Stimulated activated CD8-positive, alpha-beta memory T cell treated with anti-CD3 and anti-CD28 coated beads, Interleukin-15, amount 100 ng/mL, for 48 hours (primary cell): ENCODE data around the gene SEPTIN1.

ENCODE experiments used
- DNase-seq, 2 donors: peaks; one replicate each; pipeline ENCODE4 v3.0.0-alpha.2; 2020; ENCODE audit warnings: low read depth in 2 of 2

SEPTIN1 gene

DNA sequence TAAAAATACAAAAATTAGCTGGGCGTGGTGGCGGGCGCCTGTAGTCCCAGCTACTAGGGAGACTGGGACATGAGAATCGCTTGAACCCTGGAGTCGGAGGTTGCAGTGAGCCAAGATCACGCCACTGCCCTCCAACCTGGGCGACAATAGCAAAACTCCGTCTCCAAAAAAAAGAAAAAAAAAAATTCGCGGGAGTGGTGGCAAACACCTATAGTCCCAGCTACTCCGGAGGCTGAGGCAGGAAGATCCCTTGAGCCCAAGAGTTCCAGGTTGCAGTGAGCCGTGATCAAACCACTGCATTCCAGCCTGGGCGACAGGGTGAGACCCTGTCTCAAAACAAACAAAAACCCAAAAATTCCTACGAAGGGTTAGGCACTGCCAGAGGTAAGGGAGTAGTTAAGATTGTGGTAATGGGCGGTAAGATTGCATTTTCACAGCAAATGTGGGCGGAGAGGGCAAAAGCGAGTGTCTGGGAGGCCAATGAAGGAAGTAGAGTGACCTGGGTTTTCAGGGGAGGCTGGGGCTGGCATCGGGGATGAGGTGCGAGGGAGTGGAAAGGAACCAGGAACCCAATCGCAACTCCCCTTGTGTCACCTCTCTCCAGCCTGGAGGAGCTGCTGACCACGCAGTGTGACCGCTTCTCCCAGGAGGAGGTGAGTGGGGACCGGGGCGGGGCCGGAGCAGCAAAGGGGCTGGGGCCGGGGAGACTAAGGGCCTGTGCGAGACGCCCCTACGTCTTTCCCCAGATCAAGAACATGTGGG lies 5.1 kb downstream of the SEPTIN1 start:
- DNase-seq, result no peak

DNA sequence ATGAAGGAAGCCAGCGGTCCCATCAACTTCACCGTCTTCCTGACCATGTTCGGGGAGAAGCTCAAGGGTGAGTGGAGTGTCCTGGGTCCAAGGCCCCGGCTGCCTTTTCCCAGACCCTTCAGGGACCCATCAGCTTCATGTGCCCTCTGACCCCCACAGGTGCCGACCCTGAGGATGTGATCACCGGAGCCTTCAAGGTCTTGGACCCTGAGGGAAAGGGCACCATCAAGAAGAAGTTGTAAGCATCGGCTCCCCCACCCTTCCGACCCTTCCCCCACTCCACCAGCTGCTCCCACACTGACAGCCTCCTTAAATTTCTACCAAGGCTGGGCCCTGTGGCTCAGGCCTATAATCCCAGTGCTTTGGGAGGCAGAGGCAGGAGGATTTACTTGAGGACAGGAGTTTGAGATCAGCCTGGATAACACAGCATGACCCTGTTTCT lies 5.9 kb downstream of the SEPTIN1 start:
- DNase-seq, result no peak

DNA sequence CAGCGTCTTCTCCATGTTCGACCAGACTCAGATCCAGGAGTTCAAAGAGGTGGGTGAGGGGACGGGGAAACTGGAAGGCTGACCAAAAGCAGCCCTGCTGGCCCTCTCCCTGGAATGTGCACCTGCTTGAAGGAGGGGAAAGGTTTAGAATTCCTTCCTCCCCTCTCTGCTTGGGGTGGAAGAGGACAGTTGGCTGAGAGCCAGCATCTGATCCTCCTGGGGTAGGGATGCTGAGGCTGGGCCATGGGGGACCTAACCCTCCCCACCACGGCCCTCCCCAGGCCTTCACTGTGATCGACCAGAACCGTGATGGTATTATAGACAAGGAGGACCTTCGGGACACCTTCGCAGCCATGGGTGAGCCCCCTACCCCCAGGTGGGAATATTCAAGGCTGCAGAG lies 6.5 kb downstream of the SEPTIN1 start:
- no peak for DNase-seq

DNA sequence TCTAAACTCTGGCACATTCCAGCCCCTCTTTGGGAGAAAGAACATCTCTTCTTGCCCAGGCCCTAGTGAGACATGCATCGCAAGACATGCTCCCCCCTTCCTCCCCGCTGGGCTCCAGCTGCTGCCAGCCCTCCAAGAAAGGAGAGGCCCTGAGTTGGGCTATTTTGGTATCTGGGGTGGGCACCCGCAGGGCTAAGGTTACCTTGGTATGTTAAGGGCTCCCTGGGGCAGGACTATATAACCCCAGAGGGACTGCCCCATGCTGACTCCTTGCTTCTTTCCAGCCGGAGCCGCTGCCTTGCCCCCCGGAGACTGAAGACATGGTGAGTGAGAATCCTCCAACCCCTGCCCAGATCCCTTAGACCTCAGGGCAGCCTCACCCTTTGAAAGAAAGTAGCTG lies 7.8 kb downstream of the SEPTIN1 start, which contains the start of gene MYL11:
Gene MYL11, plus strand, starts transcription at position 265 of the 400 bp plus-strand sequence. Its CDS starts 56 bp downstream, at position 321.
- DNase-seq, result no peak

DNA sequence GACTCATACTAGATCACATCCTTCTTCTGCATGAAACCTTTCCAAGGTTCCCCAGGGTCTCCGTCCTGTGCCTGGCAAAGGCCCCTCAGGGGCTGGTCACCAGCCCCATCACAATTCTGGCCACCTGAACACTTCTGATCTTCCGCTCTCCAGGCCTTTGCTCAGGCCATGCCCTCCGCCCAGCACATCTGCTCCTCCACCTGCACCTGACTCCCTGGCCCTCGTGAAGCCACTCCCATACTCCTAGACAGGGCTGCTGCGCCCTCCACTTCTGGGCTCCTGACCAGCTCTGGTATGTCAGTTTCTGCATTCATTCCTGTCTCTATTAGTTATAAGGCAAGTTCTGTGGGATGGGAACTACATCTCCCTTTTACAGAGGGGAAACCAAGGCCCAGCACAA lies 9.6 kb downstream of the SEPTIN1 start:
- DNase-seq, result no peak

DNA sequence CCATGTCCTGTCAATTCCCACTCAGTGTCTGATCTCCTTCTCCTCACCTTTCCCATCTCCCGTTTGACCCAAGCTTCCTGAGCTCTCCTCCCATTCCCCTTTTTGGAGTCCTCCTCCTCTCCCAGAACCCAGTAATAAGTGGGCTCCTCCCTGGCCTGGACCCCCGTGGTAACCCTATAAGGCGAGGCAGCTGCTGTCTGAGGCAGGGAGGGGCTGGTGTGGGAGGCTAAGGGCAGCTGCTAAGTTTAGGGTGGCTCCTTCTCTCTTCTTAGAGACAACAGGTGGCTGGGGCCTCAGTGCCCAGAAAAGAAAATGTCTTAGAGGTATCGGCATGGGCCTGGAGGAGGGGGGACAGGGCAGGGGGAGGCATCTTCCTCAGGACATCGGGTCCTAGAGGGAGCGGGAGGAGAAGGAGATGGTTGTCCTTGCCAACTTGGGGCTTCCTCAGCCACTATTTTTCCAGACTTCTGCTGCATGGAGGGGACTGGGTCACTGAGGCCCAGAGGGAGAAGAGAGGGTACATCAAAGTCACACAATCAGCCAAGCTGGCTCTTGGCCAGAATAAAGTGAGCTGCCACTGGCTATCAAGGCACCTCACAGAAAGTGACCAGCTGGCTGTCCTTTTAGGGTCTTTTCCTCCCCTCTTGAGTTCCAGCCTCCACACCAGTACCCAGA lies 10.2 kb downstream of the SEPTIN1 start:
- DNase-seq, result no peak

DNA sequence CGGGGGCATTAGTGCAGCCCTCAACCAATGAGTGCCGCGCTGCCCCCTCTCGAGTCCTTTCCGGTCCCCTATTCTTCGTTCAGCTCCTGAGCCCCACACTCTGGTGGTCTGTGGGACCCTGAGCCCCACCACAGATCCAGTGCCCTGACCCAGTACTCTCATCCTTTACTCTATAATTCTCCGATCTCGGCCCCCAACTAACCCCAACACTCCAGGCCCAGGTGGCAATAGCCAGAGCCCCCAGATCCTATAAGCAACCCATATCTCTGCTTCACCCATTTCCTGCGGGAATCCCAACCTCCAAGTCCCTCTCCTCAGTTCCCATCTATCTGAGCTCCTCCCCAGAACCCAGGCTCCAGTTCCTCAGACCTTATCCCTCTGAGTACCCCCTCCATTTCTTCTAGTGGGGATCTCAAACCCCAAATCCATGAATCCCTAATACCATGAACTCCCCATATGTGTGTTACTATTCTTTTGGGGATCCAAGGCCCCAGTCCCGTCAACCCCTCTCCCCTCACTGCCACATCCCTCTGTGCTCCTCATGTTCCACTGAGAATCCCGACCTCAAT lies 11.0 kb downstream of the SEPTIN1 start:
- no peak for DNase-seq

DNA sequence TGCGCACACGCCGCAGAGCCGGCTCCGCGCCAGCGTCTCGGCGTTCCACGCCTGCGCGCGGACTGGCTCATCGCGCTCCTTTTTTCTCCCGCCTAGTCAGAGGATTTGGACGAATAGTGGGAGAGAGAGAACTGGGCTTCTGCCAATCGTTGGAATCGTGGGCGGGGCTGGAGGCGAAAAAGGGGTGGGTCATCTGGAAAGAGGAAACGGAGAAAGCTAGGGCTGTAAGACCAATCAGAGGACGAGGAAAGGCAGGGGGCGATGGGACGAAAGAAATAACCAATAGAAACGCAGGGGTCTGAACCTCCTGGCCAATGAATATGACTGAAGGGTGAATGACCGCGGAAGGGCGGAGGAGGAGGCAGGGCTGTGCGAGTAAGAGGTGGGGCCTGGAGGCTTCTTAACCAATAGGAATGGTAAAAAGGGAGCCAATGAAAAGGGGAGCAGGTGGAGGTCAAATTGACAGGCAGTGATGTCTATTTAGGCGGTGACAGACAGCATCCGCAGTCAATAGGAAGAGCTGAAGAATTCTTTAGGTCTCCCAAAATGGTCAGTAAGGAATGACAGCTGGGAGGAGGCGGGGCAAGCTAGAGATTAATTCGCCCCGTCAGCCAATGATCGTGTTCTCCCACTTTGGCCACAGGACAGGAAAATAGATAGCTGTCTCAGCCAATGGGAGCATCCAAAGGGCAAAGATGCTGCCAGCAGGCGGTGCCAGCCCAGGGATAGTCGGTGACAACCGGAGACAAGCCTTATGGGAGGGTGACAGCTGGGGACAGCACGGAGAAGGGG lies 11.7 kb downstream of the SEPTIN1 start, which contains the start of gene TBC1D10B:
Gene TBC1D10B, minus strand, starts transcription at position 39 of the 792 bp plus-strand sequence. CDS start 311 bp downstream, outside the sequence.
- peak; percentile 96 to 97 for DNase-seq

DNA sequence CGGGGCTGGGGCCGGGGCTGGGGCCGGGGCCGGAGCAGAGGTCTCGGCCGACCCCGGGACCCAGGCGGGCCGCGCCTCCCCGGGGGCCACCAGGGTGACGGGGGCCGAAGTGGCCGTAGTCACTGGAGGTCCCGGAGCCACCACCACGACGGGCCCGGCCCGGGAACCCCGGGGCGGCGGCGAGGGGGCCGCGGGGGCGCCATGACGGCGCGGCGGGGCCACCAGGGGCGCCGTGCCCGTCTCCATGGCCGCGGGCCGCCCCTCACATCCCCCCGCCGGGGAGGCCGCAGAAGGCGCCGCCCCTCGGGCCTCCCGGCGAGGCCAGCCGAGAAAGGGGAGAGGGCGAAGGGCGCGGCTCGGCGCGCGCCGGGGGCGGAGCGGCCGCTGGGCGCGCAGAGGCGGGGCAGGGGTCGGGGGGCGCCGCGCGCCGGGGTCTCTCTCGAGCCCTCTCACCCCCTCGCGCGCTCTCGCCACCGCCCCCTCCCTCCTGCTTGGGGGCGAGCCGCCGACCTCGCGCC lies 12.4 kb downstream of the SEPTIN1 start:
- DNase-seq, result no peak

DNA sequence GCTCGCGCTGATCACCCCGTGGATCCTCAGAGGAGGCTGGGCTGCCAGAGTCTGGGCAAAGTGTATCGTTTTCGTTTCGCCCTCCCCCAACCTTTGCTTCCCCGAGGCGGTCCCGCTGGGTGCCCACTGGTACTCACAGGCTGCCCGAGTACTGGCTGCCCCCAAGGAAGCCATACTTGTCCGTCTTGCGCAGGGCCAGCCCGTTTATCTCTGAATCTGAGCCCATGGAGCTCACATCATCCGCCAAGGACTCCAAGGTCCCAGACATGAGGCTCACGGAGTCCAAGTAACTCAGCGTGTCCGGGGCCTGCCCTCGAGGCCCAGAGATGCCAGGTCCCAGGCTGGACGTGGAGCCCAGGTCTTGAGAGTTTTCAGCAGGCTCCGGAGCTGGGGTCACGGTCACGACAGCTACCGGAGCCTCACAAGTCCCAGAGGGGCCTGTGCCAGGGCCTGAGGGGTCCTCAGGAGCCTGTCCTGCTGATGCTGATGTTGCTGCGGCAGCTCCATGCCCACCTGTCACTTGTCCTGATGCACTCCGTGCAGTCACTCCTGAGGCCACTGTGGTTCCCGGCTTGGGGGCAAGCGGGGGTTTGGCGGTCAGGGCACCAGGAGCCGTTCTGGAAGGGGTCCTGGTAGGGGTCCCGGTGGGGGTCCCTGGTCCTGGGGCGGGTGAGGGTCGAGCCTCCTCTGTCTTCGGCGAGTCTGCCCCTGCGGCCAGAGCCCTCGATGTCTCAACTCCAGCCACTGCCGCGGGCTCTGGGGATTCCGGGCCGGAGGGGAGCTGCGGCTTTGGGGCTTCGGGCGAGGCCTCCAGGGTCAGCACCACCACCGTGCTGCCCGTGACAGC lies 13.0 kb downstream of the SEPTIN1 start:
- no peak for DNase-seq

DNA sequence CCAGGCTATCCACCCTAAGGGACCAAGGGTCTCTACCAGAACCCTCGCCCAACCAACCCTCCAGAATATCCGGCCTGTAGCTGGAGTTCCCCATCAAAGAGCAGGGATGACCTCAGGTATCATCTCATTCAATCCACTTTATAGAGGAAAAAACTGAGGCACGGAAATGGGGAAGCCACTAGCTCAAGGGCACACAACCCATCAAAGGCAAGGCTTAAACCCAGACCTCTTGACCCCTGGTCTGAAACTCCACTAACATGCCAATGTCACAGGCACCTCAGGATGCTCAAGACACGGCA lies 13.6 kb downstream of the SEPTIN1 start:
- DNase-seq, result no peak

DNA sequence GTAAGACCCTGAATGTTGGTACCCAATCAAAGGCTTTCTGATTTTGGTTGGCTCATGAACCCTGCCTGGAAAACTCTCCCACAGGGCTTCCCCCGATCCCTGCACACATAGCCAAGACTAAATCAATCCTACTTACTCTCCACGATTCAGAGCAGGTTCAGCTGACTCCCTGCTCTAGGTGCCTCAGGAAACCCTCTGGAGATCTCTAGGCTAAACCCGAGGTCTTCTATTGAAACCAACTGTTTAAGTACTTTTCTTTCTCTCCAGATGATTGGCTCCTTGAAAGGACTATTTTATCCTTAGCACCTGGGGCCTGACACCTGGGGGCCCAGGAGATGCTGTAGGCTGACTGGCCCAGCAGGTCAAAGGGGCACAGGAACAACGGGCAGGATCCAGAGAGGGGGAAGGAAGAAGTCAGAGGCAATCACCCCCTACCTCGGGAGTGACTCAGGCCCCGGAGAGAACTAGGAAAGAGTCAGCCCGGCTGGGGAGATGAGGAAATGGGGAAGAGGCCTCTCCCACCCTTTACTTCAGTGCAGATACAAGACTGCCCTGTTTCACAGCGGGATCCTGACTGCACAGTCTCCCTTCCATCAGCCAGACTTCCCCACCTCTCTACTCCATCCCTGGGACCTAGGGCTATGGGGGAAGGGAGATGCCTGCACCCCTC lies 14.1 kb downstream of the SEPTIN1 start:
- no peak for DNase-seq

DNA sequence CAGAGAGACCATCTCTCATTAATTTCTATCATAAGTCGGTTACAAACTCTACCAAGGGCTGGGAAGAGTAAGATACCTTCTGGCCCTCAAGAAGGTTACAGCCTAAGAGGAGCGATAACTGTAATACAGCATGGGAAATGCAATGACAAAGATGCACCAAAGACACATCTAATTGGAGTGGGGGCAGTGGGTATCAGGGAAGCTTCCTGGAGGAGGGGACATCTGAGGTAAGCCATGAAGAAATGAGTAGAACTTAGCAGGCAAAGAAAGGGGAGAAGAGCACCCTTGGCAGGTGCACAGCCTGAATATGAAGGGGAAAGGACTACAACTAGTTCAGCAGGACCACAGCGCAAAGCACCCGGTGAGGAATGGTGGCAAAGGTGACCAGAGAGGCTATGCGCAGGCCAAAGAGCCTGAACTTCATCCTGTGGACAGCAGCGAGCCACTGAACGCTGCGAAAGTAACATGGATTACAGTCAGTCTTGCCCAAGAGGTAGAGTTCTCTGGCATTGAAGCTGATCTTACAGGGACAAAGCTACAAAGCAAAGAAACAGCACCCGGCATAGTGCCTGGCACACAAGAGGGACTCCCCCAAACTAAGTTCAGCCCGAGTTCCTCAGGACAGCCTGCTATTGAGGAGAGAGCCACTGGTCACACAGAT lies 14.9 kb downstream of the SEPTIN1 start:
- no peak for DNase-seq

DNA sequence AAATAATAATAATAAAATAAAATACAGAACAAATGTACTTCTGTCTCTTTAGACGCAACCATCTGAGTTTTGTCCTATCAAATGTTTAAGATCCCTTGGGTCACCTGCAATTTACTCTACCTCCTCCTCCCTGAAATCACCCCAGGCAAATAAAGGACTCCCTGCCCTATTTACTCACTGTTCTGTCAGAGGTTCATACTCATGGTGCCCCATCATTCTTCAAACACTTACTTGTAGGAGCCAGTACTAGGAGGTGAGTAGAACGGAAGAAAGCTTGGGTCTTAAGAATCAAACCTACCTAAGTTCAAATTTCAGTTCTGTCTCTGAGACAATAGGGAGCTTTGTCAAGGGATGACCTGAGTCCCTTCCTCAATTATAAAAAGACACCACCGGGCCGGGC lies 15.8 kb downstream of the SEPTIN1 start:
- DNase-seq, result no peak

DNA sequence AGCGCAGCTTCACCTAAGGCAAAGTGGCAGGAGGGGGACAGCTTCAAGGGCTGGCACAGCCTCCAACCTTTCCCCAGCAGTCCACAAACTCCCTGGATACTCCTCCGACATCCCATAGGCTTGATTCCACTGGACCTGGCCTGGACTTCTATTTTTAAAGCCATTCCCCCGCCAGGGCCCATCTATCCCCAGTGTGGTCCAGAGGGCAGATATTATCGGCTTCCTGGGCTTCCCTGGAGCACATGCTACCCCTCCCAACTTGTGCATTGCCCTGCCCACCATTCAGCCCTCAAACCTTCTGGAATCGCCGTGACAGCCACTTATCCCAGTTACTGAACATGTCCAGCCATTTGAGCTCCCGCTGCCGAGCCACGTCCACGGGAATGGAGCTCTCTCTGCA lies 17.2 kb downstream of the SEPTIN1 start:
- no peak for DNase-seq

DNA sequence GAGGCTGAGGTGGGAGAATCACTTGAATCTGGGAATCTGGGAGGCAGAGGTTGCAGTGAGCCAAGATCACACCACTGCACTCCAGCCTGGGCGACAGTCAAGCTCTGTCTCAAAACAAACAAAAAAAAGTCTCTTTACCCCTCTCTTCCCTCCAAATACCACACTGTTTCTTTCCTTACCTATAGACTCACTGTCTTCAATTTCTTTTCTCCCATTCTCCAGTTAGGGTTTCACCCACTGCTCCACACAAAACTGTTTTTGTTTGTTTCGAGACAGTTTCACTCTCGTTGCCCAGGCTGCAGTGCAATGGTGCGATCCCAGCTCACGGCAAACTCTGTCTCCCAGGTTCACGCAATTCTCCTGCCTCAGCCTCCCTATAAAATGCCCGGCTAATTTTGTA lies 21.2 kb downstream of the SEPTIN1 start:
- no peak for DNase-seq

DNA sequence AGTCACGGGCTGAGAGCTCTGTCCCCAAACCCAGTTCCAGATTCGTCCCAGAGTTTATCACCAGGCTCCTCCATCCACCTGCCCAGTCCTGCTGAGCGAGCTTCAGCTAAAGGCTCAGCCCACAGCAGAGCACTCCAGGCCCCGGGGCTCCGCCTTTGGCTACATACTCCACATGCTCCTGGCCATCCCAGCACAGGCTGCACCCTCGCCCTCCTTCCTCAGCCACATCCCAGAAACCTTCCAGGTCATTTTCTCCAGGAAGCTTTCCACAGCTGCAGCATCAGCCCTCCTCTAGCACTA lies 22.5 kb downstream of the SEPTIN1 start:
- no peak for DNase-seq

DNA sequence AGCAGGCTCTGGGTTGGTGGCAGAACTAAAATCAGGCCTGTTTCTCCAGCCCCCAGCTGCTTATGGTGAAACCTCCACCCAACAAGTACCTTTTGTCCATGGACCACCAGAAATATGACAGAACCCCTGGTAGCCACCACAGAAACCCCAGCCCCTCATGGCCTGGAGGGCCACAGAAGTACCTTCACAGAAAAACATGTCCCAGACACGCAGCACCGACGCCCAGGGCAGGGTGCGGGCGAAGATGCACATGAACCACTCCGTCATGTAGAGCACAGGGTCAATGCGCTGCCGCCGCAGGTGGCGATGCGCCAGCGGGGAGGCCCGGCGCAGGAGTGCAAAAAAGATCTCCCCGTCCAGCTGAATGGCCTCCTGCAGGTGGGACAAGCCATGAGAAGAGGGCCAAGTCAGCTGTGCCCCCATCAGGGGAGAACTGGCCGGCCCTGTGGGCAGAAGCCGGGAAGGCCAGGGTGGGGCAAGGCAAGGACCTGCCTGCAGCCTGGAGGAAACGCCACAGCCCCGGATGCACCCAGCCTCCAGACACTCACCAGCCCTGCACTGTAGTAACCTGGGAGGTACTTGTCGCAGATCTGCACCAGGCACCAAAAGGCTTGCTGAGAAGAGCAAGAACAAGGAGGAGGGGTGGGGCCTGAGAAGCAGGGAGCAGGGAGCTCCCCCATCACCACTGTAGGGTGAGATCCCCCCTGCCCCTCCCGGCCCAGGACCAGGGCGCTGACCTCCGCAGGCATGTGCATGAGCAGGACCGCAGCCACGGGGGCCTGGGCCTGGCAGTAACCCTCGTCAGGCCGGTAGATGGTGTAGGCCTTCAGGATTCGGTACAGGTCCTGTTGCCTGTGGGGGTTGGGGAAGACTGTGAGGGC lies 23.1 kb downstream of the SEPTIN1 start:
- DNase-seq, result no peak

DNA sequence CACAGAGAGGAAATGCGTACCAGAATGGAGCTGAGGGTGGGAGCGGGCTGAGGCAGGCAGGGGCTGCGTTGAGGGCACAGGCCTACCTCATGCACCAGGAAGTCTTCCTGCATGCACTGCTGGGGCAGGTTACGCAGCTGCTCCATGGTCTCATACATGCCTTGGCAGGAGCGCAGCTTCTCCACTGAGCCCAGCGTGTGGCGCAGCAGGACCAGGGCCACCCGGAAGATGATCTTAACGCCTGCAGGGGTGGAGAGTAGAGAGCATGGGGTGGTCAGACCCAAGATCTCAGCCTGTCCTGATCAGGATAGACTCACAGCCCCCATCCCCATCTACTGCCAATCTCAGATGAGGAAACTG lies 23.8 kb downstream of the SEPTIN1 start:
- no peak for DNase-seq
